GM10266 (cell line): ENCODE measurements around the gene TWSG1.
"Not testable (repeated sequence)": the region's sequence is repeated elsewhere in the genome, so short reads cannot be mapped to it uniquely, and the experiment has no call there.

ENCODE experiments used
- DNase-seq: peaks from one replicate; pipeline ENCODE4 v3.0.0; 2012; ENCODE audit errors: extremely low spot score
- TF ChIP-seq, protein P1 (sequence below): IDR thresholded peaks from 2 replicates; pipeline ENCODE4 v1.5.1; 2012; ENCODE audit warnings: mild to moderate bottlenecking, low read depth; ENCODE audit not compliant: control insufficient read depth, insufficient read depth; ENCODE audit errors: missing control alignments

The TWSG1 gene

GRCh38 chr18:9362869-9363268, 28.3 kb downstream of the TWSG1 start:
- no peak for DNase-seq
- TF ChIP-seq, protein P1, sequence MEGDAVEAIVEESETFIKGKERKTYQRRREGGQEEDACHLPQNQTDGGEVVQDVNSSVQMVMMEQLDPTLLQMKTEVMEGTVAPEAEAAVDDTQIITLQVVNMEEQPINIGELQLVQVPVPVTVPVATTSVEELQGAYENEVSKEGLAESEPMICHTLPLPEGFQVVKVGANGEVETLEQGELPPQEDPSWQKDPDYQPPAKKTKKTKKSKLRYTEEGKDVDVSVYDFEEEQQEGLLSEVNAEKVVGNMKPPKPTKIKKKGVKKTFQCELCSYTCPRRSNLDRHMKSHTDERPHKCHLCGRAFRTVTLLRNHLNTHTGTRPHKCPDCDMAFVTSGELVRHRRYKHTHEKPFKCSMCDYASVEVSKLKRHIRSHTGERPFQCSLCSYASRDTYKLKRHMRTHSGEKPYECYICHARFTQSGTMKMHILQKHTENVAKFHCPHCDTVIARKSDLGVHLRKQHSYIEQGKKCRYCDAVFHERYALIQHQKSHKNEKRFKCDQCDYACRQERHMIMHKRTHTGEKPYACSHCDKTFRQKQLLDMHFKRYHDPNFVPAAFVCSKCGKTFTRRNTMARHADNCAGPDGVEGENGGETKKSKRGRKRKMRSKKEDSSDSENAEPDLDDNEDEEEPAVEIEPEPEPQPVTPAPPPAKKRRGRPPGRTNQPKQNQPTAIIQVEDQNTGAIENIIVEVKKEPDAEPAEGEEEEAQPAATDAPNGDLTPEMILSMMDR = no peak

DNA sequence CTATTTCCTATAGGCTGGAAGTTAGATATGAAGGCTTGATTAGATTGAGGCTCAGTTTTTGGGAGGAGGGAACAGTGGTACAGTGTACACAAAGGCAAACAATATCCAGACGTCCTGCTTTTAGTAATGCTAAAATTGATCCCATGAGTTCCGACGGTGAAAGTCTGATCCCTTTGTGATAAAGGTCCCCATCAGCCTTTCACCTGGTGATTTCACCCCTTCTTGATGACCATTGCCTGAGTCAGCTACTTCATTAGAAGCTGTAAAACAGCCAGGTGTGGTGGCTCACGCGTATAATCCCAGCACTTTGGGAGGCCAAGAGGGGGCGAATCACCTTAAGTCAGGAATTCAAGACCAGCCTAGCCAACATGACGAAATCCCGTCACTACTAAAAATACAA, 29.7 kb downstream of the TWSG1 start:
- TF ChIP-seq, protein P1 = no peak
- DNase-seq = no peak

DNA sequence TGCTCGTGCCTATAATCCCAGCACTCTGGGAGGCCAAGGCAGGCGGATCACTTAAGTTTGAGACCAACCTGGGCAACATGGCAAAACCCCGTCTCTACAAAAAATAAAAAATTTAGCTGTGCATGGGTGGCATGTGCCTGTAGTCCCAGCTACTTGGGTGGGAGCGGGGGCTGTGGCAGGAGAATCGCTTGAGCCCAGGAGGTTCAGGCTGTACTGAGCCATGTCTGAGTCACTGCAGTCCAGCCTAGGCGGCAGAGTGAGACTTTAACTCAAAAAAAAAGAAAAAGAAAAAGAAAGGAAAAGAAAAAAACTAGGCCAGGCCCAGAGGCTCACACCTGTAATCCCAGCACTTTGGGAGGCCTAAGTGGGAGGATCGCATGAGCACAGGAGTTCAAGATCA, 30.8 kb downstream of the TWSG1 start:
- DNase-seq = no peak
- TF ChIP-seq, protein P1 = no peak

- DNase-seq = no peak
Observed at GRCh38 chr18:9366126-9366714, 31.6 kb downstream of the TWSG1 start.

DNA sequence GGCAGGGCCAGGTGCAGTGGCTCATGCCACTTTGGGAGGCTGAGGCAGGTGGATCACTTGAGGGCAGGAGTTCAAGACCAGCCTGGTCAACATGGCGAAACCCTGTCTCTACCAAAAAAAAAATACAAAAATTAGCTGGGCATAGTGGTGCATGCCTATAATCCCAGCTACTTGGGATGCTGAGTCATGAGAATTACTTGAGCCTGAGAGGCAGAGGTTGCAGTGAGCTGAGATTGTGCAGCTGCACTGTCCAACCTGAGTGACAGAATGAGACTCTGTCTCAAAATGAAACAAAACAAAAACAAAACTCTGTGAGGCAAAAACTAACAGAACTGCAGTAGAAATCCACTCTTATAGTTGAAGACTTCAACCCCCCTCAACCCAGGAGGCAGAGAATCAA, 38.7 kb downstream of the TWSG1 start:
- DNase-seq = not testable (repeated sequence)

More at GRCh38 chr18:9366126-9366714, 31.6 kb downstream of the TWSG1 start:
- TF ChIP-seq, protein P1 = no peak

- TF ChIP-seq, protein P1 = no peak
- DNase-seq = no peak
Observed at GRCh38 chr18:9379118-9379517, 44.5 kb downstream of the TWSG1 start.

DNA sequence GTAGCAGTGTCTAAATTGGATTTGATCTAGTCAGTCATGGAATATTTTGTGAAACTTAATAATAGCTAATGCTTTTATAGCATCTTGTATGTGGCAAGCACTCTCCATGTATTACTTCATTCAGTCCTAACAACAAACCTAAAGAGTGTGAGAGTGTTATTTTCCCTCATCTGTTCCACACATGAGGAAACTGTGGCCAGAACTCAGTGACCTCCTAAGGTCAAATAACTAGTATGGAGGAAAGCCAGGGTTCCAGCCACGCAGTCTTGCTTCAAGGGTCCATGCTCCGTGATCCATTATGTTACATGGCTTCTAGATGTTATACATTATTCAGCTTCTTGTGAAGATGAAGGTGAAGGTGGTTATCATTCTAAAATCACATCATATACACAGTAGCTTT, 45.5 kb downstream of the TWSG1 start:
- TF ChIP-seq, protein P1 = no peak
- no peak for DNase-seq
